Measurements from ENCODE around the gene SPATA9. TPM values are rescaled to one million over a fixed set of nuclear protein-coding genes. Genes with fewer than 3 reads are reported as not detected.

The SPATA9 gene
- total and polyA plus RNA-seq, 5 donors from 2014 or later, result 0.28 TPM; not detected in 4

DNA sequence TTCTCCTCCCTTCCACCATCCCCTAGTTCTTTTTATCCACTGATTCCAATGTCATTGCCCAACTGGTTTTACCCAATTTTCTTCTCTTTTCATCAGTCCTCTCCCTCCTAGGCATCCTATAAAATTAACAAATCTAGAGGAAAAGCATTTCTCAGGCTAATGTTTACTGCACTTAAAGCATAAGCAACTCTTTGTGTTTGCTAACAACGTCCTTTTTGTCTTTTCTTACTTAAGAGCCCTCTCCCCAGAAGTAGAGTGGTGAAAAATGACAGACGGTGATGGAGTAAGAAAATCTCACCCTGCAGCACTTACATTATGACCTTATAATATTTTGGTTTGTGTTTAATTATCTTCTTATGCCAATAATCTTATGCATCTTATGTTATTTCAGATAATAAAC is 1.6 kb upstream of the SPATA9 start:
- Mint-ChIP-seq H3K27me3 (peaks cover 56% of the 10 kb centered on the region), H3K27ac (no peak overlapping the region), H3K9me3 (peaks cover 0 to 2% (median 0%) of the 10 kb centered on the region in 7 donors), H3K36me3 (no peaks in the 10 kb centered on the region), H3K4me1 (no peaks in the 10 kb centered on the region), H3K4me3 (no peak overlapping the region)
- DNase-seq (no peak), ATAC-seq (ENCODE audit: low read depth in 2 of 2) (no peak)
- H3K27ac ChIP-seq (ENCODE audit: insufficient read depth, low read length, poor library complexity, severe bottlenecking), result no peak overlapping the region
- H3K4me1 ChIP-seq (ENCODE audit: control insufficient read depth, insufficient read depth, low read length, poor library complexity, severe bottlenecking), result no peaks in the 10 kb centered on the region
- H3K27me3 ChIP-seq (ENCODE audit: control insufficient read depth, insufficient read depth, low read length), result peaks cover 21% of the 10 kb centered on the region
- H3K9me3 ChIP-seq (ENCODE audit: control insufficient read depth in 2 of 2, low read length in 2 of 2), result no peaks in the 10 kb centered on the region
- H3K36me3 ChIP-seq (ENCODE audit: control insufficient read depth, insufficient read depth, low read length), result no peaks in the 10 kb centered on the region
- H3K4me3 ChIP-seq (ENCODE audit: low read depth, low read length), result no peak overlapping the region

GRCh38 chr5:95673081-95673480 is 9.7 kb downstream of the SPATA9 start:
- Mint-ChIP-seq H3K4me1 (no peaks in the 10 kb centered on the region), H3K27me3 (peaks cover 12% of the 10 kb centered on the region), H3K4me3 (no peak overlapping the region), H3K36me3 (no peaks in the 10 kb centered on the region), H3K9me3 (no peaks in the 10 kb centered on the region), H3K27ac (no peak overlapping the region)
- DNase-seq (no peak), ATAC-seq (ENCODE audit: low read depth in 2 of 2) (no peak)
- no peaks in the 10 kb centered on the region for H3K9me3 ChIP-seq (ENCODE audit: control insufficient read depth in 2 of 2, low read length in 2 of 2)
- H3K4me3 ChIP-seq (ENCODE audit: low read depth, low read length), result no peak overlapping the region
- H3K27ac ChIP-seq (ENCODE audit: insufficient read depth, low read length, poor library complexity, severe bottlenecking), result no peak overlapping the region
- H3K4me1 ChIP-seq (ENCODE audit: control insufficient read depth, insufficient read depth, low read length, poor library complexity, severe bottlenecking), result no peaks in the 10 kb centered on the region
- H3K27me3 ChIP-seq (ENCODE audit: control insufficient read depth, insufficient read depth, low read length), result peaks cover 10% of the 10 kb centered on the region
- H3K36me3 ChIP-seq (ENCODE audit: control insufficient read depth, insufficient read depth, low read length), result no peaks in the 10 kb centered on the region

DNA sequence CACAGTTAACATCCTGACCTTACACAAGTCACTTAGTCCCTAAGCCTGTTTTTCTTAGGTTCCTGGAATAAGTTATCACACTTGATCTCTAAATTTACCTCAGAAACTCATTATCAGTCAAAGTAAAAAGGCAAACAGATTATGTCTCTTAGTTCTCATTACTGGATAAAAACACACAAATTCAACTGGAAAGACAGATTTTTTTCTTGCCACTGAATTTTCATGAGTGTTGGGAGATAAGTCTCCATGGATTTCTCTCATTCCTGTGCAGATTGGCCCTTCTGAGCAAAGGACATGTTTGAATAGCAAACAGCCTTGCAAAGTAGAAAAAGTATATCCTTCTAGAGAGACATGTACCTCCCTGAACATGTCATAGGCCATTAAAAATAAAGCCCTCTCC is 10.2 kb downstream of the SPATA9 start:
- Mint-ChIP-seq H3K9me3 (no peaks in the 10 kb centered on the region), H3K4me1 (no peaks in the 10 kb centered on the region), H3K36me3 (no peaks in the 10 kb centered on the region), H3K4me3 (no peak overlapping the region), H3K27me3 (peaks cover 12% of the 10 kb centered on the region), H3K27ac (no peak overlapping the region)
- no peak for DNase-seq
- Histone ChIP-seq H3K4me1 (ENCODE audit: control insufficient read depth, insufficient read depth, low read length, poor library complexity, severe bottlenecking) (no peaks in the 10 kb centered on the region), H3K27me3 (ENCODE audit: control insufficient read depth, insufficient read depth, low read length) (peaks cover 10% of the 10 kb centered on the region), H3K9me3 (ENCODE audit: control insufficient read depth in 2 of 2, low read length in 2 of 2) (no peaks in the 10 kb centered on the region), H3K27ac (ENCODE audit: insufficient read depth, low read length, poor library complexity, severe bottlenecking) (no peak overlapping the region), H3K4me3 (ENCODE audit: low read depth, low read length) (no peak overlapping the region), H3K36me3 (ENCODE audit: control insufficient read depth, insufficient read depth, low read length) (no peaks in the 10 kb centered on the region)
- no peak for ATAC-seq (ENCODE audit: low read depth in 2 of 2)

DNA sequence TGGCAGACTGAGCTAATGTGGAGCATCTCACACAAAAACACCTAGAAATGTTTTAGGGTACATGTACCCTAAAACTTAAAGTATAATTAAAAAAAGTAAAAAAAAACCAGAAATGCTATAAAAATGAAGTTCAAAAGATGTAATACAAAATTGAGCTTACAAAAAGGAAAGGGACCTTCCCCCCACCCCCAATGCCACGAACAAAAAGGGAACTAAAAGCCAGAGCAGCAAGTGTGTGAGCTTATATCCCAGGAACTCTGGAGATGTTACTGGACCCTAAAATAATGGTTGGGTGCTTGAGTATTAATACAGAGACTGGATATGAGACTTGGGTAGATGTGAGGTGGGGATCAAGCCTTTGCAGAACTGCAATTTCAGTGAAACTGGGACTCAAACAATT is 11.0 kb downstream of the SPATA9 start:
- Mint-ChIP-seq H3K27me3 (peaks cover 5% of the 10 kb centered on the region), H3K4me1 (no peaks in the 10 kb centered on the region), H3K9me3 (no peaks in the 10 kb centered on the region), H3K36me3 (no peaks in the 10 kb centered on the region), H3K4me3 (no peak overlapping the region), H3K27ac (no peak overlapping the region)
- DNase-seq, result no peak
- Histone ChIP-seq H3K27me3 (ENCODE audit: control insufficient read depth, insufficient read depth, low read length) (peaks cover 10% of the 10 kb centered on the region), H3K4me3 (ENCODE audit: low read depth, low read length) (no peak overlapping the region), H3K4me1 (ENCODE audit: control insufficient read depth, insufficient read depth, low read length, poor library complexity, severe bottlenecking) (no peaks in the 10 kb centered on the region), H3K27ac (ENCODE audit: insufficient read depth, low read length, poor library complexity, severe bottlenecking) (no peak overlapping the region), H3K9me3 (ENCODE audit: control insufficient read depth in 2 of 2, low read length in 2 of 2) (no peaks in the 10 kb centered on the region), H3K36me3 (ENCODE audit: control insufficient read depth, insufficient read depth, low read length) (no peaks in the 10 kb centered on the region)
- no peak for ATAC-seq (ENCODE audit: low read depth in 2 of 2)

DNA sequence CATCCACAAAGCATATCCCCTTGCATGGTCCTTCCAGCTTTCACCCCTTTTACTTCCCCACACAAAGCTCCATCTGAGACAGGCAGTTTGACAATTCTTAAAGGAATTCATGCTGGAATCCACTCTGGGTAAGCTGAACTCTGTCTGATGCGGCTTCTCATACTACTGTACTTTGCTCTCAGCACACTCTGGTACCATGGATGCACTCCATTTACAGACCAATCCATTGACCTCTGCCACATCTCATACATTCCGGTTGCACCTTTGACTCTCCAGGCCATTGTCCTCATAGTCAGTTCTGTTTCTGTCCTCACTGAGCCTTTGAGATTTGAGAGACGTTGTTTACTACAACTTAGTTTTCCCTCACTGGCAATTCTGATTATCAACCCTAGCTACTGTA is 12.2 kb downstream of the SPATA9 start:
- Mint-ChIP-seq H3K36me3 (no peaks in the 10 kb centered on the region), H3K4me1 (no peaks in the 10 kb centered on the region), H3K27ac (no peak overlapping the region), H3K9me3 (no peaks in the 10 kb centered on the region), H3K4me3 (no peak overlapping the region), H3K27me3 (peaks cover 4% of the 10 kb centered on the region)
- Histone ChIP-seq H3K4me1 (ENCODE audit: control insufficient read depth, insufficient read depth, low read length, poor library complexity, severe bottlenecking) (no peaks in the 10 kb centered on the region), H3K9me3 (ENCODE audit: control insufficient read depth in 2 of 2, low read length in 2 of 2) (no peaks in the 10 kb centered on the region), H3K36me3 (ENCODE audit: control insufficient read depth, insufficient read depth, low read length) (no peaks in the 10 kb centered on the region), H3K27me3 (ENCODE audit: control insufficient read depth, insufficient read depth, low read length) (peaks cover 7% of the 10 kb centered on the region), H3K4me3 (ENCODE audit: low read depth, low read length) (no peak overlapping the region), H3K27ac (ENCODE audit: insufficient read depth, low read length, poor library complexity, severe bottlenecking) (no peak overlapping the region)
- no peak for ATAC-seq (ENCODE audit: low read depth in 2 of 2)
- DNase-seq, result no peak

DNA sequence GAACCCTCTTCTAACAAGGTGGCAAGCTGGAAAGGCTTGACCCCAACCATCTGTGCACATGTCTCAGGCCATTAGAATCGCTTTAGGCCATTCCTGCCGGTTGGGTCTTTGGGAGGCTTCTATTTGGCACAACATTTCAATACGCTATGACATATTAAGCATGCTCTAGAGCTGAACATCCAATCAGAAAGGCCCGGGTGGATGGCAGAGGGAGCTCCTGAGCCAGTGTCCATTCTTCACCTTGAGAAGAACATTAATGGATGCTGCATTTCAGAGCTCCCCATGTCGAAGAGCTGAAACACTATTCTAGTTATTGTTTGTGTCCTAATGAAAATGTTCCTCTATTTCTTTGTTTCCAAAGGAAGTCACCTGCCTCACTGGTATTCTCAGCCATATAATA is 12.8 kb downstream of the SPATA9 start:
- Mint-ChIP-seq H3K36me3 (no peaks in the 10 kb centered on the region), H3K4me3 (no peak overlapping the region), H3K4me1 (no peaks in the 10 kb centered on the region), H3K27ac (no peak overlapping the region), H3K27me3 (no peaks in the 10 kb centered on the region), H3K9me3 (no peaks in the 10 kb centered on the region)
- Histone ChIP-seq H3K9me3 (ENCODE audit: control insufficient read depth in 2 of 2, low read length in 2 of 2) (no peaks in the 10 kb centered on the region), H3K4me1 (ENCODE audit: control insufficient read depth, insufficient read depth, low read length, poor library complexity, severe bottlenecking) (no peaks in the 10 kb centered on the region), H3K27ac (ENCODE audit: insufficient read depth, low read length, poor library complexity, severe bottlenecking) (no peak overlapping the region), H3K27me3 (ENCODE audit: control insufficient read depth, insufficient read depth, low read length) (peaks cover 3% of the 10 kb centered on the region), H3K36me3 (ENCODE audit: control insufficient read depth, insufficient read depth, low read length) (no peaks in the 10 kb centered on the region), H3K4me3 (ENCODE audit: low read depth, low read length) (no peak overlapping the region)
- ATAC-seq (ENCODE audit: low read depth in 2 of 2), result no peak
- DNase-seq, result no peak

DNA sequence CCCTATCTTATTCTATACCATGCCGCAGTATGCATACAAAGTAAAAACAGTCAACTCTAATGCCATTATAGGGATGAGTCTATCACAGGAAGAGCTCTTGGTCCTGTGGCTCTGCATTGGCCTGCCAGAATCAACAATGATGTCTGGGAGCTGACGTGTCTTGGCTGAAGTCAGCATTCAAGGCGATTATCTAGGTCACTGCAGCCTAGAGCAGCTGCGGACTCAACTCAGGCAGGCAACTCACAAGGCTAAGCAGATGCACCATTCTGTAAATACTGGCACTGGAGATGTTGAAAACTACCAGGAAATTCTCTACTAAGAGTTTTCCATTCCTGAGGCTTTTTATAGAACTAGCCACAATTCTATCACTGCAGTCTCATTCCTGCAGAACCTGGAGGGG is 13.3 kb downstream of the SPATA9 start:
- H3K4me1 Mint-ChIP-seq, result no peaks in the 10 kb centered on the region
- H3K36me3 Mint-ChIP-seq, result no peaks in the 10 kb centered on the region
- Histone ChIP-seq H3K4me1 (ENCODE audit: control insufficient read depth, insufficient read depth, low read length, poor library complexity, severe bottlenecking) (no peaks in the 10 kb centered on the region), H3K27ac (ENCODE audit: insufficient read depth, low read length, poor library complexity, severe bottlenecking) (no peak overlapping the region), H3K27me3 (ENCODE audit: control insufficient read depth, insufficient read depth, low read length) (peaks cover 3% of the 10 kb centered on the region), H3K4me3 (ENCODE audit: low read depth, low read length) (no peak overlapping the region), H3K36me3 (ENCODE audit: control insufficient read depth, insufficient read depth, low read length) (no peaks in the 10 kb centered on the region), H3K9me3 (ENCODE audit: control insufficient read depth in 2 of 2, low read length in 2 of 2) (no peaks in the 10 kb centered on the region)
- DNase-seq (no peak), ATAC-seq (ENCODE audit: low read depth in 2 of 2) (no peak)
- H3K4me3 Mint-ChIP-seq, result no peak overlapping the region
- no peak overlapping the region for H3K27ac Mint-ChIP-seq
- no peaks in the 10 kb centered on the region for H3K27me3 Mint-ChIP-seq
- H3K9me3 Mint-ChIP-seq, result no peaks in the 10 kb centered on the region

DNA sequence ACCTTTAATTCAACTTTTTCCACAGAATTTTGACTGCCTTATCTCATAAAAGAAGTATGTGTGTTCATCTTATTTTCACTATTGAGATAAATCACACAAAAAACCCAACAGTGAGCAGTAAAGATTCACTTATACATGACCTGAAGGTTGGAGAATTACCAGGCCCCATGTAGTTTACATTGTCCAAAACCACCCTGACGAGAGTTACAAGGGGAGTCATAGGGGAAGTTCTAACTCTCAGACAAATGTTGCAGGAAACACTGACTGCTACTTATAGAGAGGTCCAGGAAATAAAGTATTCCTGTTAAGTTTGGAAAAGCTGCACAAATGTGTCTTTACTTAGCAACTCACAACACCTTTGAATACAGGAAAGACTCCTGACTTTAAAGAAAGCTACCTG is 14.1 kb downstream of the SPATA9 start:
- peaks cover 0 to 3% (median 2%) of the 10 kb centered on the region in 4 donors for H3K4me1 Mint-ChIP-seq
- no peak for ATAC-seq (ENCODE audit: low read depth in 2 of 2)

More for the DNA sequence above, 14.1 kb downstream of the SPATA9 start:
- H3K36me3 ChIP-seq (ENCODE audit: control insufficient read depth, insufficient read depth, low read length), result no peaks in the 10 kb centered on the region
- no peak for DNase-seq
- Mint-ChIP-seq H3K27ac (no peak overlapping the region), H3K9me3 (no peaks in the 10 kb centered on the region), H3K27me3 (no peaks in the 10 kb centered on the region), H3K4me3 (no peak overlapping the region), H3K36me3 (no peaks in the 10 kb centered on the region)
- H3K27ac ChIP-seq (ENCODE audit: insufficient read depth, low read length, poor library complexity, severe bottlenecking), result no peak overlapping the region
- H3K9me3 ChIP-seq (ENCODE audit: control insufficient read depth in 2 of 2, low read length in 2 of 2), result no peaks in the 10 kb centered on the region
- H3K4me3 ChIP-seq (ENCODE audit: low read depth, low read length), result no peak overlapping the region
- H3K27me3 ChIP-seq (ENCODE audit: control insufficient read depth, insufficient read depth, low read length), result peaks cover 3% of the 10 kb centered on the region
- H3K4me1 ChIP-seq (ENCODE audit: control insufficient read depth, insufficient read depth, low read length, poor library complexity, severe bottlenecking), result peaks cover 3% of the 10 kb centered on the region
